Stimulated activated CD8-positive, alpha-beta memory T cell treated with anti-CD3 and anti-CD28 coated beads, Interleukin-4, amount 100 ng/mL, for 1 hour (primary cell): ENCODE measurements around the gene SDR42E1.
"Not testable (repeated sequence)": the region's sequence is repeated elsewhere in the genome, so short reads cannot be mapped to it uniquely, and the experiment has no call there.

Source experiments
- DNase-seq, 2 donors: peaks; one replicate each; pipeline ENCODE4 v3.0.0-alpha.2; 2020; ENCODE audit warnings: low read depth in 2 of 2, low spot score in 1 of 2

The SDR42E1 gene

DNA sequence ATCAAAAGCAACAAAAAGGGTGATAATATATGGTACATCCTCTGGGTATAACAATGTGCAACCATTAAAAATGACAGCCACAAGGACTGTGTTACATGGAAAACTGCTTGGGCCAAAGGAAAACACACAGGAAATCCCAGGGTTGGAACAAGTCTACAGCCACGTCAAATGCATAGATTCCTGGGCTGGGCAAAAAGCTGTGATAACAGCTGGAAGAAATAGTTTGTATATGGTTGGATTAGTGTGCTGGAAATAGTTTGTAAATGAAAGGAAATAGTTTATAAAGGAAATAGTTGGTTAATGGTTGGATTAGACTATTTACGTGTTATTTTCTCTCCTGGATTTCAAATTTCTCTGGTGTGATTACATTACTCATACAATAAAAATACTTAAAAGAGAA is 26.4 kb upstream of the SDR42E1 start:
- no peak for DNase-seq

GRCh38 chr16:82037251-82037650 is 26.0 kb upstream of the SDR42E1 start:
- no peak for DNase-seq

DNA sequence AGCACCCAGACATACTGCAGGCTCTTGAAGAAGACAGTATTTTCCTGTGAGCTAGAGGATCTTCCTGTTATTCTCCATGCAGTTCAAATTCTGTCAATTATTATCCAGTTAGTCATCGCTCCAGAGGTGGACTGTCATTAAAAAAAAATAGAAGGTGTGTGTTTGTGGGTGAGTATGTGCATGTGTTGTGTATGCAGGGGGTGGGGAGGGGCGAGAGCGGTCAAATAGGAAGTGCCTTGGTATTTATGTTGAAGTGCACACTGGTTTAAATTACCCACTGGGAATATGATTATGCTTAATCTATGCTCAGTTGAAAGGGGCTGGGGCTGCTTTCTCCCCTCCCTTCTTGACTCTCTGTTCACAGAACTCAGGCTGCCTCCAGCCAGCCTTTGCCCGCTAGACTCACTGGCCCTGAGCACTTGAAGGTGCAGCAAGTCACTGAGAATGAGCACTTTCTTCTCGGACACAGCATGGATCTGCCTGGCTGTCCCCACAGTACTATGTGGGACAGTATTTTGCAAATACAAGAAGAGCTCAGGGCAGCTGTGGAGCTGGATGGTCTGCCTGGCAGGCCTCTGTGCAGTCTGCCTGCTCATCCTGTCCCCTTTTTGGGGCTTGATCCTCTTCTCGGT is 23.8 kb upstream of the SDR42E1 start, which contains the start of gene HSD17B2:
HSD17B2 (plus strand) TSS at position 273 of the 632 bp plus-strand sequence; CDS start at position 445, 172 bp downstream.
- DNase-seq, result no peak

DNA sequence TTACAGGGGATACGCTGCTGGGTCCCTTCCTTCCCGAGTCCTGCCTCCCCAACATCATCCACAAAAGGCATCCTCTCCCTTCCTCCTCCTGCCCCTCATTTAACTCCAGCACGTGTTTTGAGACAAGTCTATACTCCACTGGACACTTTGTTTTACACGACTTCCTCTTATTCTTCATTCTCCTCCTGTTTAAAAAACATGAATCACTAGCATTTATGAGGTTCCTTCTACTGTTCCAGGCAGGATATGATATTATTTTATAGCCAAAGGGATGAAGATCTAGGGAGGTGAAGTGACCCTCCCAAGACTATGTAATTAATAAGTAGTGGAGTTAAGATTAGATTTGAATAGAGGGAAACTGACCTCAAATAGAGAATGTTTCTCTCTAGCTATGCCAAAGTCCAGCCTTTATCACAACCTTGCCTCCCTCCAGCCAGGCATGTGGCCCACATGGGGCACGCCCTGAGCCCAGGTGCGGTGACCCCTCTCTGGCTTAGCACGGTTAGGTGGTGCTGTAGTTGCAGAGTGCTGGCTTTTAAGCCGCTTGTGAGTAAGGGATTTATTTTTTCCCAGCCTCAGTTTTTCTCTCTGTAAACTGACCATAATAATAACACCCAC is 22.5 kb upstream of the SDR42E1 start:
- no peak for DNase-seq

DNA sequence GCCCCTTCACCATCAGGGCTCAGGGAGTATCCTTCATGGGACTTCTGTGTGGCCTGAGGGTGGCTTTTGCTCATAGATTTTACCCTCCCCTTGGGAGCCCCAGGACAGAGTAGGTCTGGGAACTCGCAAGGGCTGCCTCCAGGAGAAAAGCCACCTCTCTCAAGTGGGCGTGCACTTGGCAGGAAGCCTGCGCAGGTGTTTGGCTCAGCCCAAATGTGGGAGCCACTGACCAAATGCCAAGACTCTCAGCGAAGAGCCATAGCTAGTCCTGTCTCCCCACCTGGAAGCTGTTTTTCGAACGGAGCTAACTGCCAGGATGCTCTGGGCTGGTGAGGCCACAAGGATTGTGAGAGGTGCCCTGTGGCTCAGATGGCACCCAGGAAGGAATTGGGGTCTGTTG is 21.7 kb upstream of the SDR42E1 start:
- no peak for DNase-seq

DNA sequence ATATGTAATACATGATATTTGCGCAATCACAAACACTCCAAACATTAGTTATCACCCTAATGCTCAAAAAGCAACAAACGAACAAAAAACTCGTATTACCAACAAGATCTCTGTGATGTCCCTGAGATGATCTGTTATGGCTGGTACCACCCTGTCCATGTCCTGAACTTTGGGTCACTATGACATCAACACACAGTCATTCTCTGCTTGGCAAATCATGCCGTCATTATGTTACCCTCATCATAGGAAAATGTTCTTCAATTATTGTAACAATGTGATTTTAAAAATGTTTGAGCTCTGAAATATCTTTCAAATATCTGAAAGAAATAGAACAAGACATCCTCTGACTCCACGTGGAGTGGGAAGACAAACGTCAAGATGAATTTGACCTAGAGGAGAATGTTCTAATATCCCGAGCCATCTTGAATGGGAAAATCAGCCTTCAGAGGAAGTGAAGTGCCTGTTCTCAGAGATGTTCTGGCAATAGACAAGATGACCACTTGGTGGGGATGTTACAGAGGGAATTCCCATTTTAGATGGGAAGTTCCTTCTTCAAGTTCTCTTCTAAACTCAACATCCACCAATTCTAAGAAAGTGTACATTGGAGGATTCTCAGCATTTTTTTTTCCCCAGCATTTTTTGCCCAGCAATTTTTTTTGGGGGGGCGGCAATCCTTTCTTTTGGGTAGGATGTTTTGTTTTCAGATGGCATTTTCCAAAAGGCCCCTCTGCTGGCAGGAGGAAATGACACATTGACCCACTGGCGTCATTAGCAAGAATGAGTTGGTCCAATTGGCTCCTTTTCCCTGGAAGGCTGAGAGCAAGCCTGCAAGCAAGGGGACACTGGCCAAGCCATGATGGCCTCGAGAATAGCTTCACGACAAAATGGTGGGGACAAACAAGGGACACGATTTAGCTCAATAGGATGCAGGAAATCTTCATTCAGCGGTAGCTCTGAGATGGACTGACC is 20.1 kb upstream of the SDR42E1 start:
- DNase-seq, result no peak

DNA sequence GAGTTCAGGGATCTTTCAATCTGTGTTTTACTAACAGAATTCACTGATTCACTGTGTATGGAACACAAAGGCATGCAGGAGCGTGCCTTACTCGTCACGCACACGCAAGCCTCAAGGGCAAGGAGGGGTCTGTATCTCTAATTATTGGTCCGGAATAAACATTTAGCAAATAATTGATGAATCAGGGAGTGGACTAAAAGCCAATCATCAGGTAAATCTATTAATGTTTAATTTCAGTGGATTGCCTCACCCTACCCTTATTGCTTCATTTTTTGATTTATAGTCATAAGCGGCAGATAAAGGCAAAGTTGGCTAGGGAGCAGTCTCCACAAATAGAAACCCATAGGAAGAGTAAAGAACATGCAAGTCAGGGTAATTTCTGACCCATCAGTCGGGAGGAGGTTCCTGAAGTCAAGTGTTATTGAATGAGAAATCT is 16.4 kb upstream of the SDR42E1 start:
- DNase-seq, result no peak

- no peak for DNase-seq
These were observed 13.6 kb upstream of the SDR42E1 start for GRCh38 chr16:82024883-82025282.

- no peak for DNase-seq
These were observed 13.0 kb upstream of the SDR42E1 start for GRCh38 chr16:82024316-82024715.

- DNase-seq, result no peak
These were observed 11.9 kb upstream of the SDR42E1 start for GRCh38 chr16:82023206-82023605.

- DNase-seq, result no peak
These were observed 8.8 kb upstream of the SDR42E1 start for GRCh38 chr16:82020051-82020450.

- DNase-seq, result no peak
These were observed 8.3 kb upstream of the SDR42E1 start for GRCh38 chr16:82019535-82019934.

GRCh38 chr16:82017911-82018568 is 6.8 kb upstream of the SDR42E1 start:
- no peak for DNase-seq

GRCh38 chr16:82016964-82017363 is 5.7 kb upstream of the SDR42E1 start:
- DNase-seq, result no peak

GRCh38 chr16:82016263-82016662 is 5.0 kb upstream of the SDR42E1 start:
- DNase-seq, result no peak

DNA sequence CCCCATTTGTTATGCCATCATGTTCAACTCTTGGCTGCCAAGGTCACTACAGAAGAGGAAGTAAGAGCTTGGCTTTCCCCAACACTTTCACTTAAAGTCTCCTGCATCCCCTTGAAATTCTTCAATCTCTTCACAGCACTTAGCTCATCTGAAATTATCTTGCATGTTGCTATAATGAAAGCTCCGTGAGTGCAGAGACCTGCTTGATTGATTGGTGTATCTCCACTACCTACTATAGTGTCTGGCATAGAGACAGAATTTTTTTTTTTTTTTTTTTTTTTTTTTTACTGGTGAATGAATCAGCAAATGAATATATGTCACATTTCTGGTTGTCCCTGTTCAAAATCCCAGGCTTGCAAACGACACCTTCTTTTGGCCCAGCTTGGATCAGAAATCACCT is 1.9 kb upstream of the SDR42E1 start:
- no peak for DNase-seq

DNA sequence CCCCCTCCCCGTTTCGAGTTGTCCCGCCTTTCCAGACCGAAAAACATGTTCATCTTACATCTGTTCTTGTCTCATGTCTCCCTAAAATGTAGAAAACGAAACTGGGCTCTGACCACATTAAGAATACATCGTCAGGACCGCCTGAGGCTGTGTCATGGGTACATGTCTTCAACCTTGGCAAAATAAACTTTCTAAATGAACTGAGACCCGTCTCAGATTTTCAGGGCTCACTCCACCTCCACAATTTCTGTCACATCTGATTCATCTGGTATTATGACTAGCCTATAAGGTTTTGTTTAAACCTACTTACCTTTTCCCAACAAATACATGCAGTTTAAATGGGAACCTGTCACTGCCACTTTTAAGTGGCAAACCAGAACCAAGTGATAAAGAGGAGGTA is 621 bp downstream of the SDR42E1 start:
- DNase-seq, result no peak

DNA sequence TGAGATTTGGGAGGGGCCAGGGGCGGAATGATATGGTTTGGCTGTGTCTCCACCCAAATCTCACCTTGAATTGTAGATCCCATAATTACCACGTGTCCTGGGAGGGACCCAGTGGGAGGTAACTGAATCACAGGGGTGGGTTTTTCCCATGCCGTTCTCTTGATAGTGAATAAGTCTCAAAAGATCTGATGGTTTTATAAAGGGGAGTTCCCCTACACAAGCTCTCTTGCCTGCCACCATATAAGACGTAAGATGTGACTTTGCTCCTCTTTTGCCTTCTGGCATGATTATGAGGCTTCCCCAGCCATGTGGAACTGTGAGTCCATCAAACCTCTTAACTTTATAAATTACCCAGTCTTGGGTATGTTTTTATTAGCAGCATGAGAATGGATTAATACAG is 1.5 kb downstream of the SDR42E1 start:
- DNase-seq, result not testable (repeated sequence)

- DNase-seq, result no peak
These were observed 2.2 kb downstream of the SDR42E1 start for GRCh38 chr16:82008957-82009592.

DNA sequence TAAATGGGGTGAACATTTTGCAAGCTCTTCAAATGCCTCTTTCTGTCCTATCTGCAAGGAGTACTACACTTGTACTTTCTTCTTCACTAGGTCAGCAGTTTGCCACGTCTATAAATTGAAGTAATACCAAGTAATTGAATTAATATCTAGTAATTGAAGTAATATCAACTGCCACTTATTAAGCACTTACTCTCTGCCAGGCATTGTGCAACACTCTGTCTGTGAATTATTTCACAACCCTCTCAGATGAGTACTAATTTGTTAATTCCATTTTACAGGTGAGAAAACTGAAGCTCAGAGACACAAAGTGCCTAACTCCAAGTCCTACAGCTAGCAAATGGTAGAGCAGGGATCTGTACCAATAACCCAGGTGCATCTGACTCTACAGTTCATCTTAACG is 4.1 kb downstream of the SDR42E1 start:
- DNase-seq, result no peak

- DNase-seq, result no peak
These were observed 5.2 kb downstream of the SDR42E1 start for GRCh38 chr16:82006036-82006435.
